HG03439 (cell line): Measurements from ENCODE around the gene PTPRM.

Experiments used
- ATAC-seq: cut with Tn5 transposase; IDR thresholded peaks from one replicate; pipeline ENCODE4 v1.9.1; 2021; ENCODE audit warnings: mild to moderate bottlenecking, moderate library complexity; ENCODE audit not compliant: unreplicated experiment

The PTPRM gene

DNA sequence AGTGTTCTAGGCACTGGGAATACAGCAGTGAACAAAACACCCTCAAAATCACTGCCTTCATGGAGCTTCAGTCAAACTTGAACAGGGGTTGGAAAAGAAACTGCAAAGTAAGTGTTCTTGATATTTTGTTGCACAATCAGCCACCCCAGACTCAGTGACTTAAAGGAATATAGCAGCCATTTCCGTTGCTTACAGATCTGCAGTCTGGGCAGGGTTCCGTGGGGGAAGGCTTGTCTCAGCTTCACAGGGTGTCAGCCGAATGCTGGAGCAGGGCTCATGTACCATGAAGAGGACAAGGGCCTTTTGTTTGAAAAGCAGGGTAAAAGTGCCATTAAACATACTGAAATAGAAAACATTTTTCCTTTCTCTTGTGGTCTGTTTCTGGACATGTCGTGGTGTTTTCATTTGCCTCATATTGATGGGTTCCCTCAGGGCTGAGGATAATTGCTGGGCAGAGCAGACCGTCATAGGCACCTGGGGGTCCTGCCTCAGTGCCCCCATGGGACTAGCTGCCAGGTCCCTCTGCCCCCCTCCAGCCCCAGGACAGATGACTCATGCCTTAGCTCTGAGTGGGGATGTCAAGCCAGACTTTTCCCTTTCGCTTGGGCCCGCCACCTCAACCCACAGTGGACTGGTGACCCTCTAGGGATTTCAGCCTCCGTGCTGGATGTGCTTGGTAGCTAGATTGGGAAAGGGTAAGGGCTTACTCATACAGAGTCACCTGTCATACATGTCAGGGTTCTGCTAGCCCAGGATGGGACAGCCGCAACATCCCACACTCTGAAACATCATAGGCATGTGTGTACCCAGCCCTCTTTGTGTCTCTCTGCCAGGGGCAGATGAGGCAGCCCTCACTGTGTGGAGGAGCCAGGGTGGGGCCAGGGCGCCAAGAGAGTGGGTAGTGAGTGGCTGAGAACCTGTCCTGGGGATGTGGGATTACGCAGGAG is 96.5 kb downstream of the PTPRM start:
- no peak for ATAC-seq

- no peak for ATAC-seq
Observed at GRCh38 chr18:7666195-7666776, 99.2 kb downstream of the PTPRM start.

DNA sequence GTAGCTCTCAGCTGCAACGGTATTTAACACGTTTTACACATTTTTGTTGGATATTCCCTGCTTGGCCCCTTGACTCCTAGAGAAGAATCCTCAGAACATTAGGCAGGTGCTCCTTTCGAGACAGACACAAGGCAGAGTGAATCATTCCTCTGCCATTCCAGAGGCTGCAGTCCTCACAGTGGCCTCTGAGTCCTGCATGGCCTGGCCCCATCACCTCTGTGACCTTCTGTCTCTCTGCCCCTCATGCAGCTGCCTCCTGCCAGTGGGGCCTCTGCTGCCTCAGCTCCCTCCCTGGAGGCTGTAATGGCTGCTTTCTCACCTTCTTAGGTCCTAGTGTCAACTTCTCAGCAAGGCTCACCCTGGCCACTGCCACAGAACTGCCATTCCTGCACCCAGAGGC is 101.3 kb downstream of the PTPRM start:
- ATAC-seq, result no peak

GRCh38 chr18:7669361-7669760 is 102.2 kb downstream of the PTPRM start:
- ATAC-seq, result no peak

DNA sequence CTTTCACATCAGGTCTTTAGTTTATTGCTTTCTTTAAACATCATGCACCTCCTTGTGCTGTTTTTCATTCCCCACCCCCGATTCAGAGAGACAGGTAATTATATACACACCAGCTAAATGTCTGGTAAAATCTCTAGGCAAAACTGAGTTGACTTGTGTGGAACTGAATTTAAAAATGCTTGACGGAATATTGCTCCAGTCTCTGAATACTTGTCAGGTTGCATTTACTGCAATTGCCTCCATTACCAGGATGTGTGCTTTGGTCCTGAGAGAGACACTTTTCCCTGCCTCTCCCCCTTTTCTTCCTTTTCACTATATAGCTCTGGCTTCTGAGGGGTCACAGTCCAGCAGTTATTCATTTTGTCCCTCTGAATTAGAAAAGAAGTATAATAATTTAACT is 104.0 kb downstream of the PTPRM start:
- ATAC-seq, result no peak

DNA sequence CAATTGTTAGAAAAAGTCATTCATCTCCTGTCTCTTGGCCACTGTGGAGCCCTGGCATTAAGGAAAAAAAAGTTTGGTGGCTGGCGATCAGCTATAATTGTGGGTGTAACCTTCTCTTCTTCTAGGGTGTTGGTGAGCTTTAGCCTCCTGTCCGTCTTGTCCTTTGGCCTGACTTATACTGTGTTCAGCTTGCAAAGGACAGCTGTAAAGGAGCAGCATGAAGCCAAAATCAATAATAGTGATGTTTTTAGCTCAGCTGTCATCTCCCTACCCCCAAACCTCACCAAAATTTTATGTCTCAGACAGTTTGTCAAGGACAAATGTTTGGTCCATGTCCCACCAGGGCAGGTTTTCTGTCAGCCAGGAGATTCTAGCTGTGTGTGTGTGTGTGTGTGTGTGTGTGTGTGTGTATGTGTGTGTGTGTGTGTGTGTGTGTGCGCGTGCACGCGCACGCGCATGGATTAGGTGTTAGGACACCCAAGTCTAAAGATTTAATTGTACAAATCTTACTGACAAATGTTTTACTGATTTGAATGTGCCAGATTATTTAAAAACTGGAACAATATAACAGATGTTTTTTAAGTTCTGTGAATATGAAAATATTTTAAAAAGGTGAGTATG is 109.2 kb downstream of the PTPRM start:
- no peak for ATAC-seq

- ATAC-seq, result no peak
Observed at GRCh38 chr18:7677001-7677400, 109.9 kb downstream of the PTPRM start.

DNA sequence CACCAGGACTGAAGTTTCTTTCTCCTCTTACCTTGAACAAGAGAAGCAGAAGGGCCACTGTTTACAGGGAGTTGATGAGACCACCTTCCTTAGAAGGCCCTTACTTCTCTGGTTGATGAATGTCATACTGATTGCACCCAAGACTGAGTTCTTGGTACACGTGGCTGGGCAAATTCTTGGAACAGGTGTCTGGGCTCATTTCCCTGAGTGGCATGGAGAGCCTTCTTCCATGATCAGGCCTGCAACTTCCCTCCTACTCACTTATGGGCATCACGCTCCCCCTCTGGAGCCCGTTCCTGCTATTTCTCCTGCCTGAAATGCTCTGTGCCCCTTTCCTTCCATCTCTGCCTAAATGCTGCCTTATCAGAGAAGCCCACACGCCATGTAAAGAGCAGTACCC is 110.3 kb downstream of the PTPRM start:
- ATAC-seq, result no peak

DNA sequence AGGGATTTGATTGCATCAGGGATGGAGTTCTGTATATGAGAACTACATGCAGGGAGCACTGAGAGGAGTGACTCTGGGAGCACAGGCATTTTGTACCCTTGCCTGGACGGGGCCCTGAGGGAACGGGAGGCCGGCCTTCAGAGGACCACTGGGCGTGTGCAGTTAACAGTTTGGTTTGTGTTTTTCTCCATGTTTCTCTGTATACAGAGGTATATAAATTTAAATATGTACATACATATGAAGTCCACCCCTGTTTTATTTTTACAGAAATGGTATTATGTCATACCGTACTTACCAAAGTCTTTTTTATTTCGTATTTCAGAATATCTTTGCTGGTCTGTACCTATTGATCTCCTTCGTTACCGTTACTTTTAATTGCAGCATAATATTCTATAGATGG is 111.3 kb downstream of the PTPRM start:
- ATAC-seq, result no peak

DNA sequence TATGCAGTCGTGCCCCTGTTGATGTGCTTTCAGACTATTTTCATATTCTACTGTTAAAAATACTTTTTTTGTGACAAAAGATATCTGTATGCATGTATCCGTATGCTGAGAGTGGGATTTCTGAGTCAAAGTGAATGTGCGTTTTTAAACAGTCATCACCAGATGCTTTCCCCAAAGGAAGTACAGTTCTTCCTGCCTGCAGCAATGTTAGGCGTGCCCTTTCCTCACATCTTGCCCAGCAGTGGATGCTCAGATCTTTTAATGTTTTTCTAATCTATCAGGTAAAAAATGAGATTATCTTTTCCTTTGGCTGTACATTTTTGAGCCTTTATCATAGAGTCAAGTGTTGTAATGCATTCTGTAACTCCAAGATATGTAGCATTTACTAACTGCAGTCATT is 111.7 kb downstream of the PTPRM start:
- ATAC-seq, result no peak

GRCh38 chr18:7681298-7681697 is 114.2 kb downstream of the PTPRM start:
- no peak for ATAC-seq

GRCh38 chr18:7682321-7682720 is 115.2 kb downstream of the PTPRM start:
- ATAC-seq, result no peak

DNA sequence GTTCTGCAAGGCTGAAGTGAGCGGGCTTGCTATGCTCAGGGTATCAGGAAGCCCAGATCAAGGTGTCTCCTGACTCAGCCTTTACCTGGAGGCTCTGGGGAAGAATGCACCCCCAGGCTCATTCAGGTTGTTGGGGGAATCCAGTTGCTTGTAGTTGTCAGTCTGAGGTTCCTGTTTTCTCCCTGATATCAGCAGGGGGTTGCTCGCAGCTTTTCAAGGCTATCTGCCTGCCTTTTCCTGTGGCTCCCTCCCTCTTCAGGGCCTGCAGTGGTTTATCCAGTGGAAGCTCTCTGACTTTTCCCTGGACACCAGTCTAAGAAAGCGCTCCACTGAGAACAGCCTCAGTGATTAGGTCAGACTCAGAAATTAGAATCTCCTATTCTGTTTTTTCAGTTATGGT is 116.6 kb downstream of the PTPRM start:
- no peak for ATAC-seq

- ATAC-seq, result no peak
Observed at GRCh38 chr18:7684357-7684756, 117.2 kb downstream of the PTPRM start.

DNA sequence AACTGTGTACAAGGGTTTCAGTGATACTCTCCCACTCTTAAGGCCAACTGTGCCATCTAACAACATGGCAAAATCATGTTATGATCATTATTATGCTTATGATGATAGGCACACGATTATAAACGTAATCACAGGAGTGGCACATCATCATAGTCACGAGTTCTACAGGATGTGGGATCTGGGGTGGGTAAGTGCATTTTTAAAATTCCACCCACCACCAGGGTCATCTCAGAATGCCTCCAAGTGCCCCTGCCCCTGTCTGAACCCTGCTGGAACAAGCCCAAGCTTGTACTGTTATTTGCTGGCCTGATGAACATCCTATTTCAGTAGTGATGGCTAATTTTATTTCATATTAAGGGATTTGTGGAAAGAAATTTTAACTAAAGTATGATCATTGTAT is 117.8 kb downstream of the PTPRM start:
- no peak for ATAC-seq

- no peak for ATAC-seq
Observed at GRCh38 chr18:7686278-7686677, 119.2 kb downstream of the PTPRM start.

GRCh38 chr18:7688580-7688979 is 121.5 kb downstream of the PTPRM start:
- ATAC-seq, result no peak

DNA sequence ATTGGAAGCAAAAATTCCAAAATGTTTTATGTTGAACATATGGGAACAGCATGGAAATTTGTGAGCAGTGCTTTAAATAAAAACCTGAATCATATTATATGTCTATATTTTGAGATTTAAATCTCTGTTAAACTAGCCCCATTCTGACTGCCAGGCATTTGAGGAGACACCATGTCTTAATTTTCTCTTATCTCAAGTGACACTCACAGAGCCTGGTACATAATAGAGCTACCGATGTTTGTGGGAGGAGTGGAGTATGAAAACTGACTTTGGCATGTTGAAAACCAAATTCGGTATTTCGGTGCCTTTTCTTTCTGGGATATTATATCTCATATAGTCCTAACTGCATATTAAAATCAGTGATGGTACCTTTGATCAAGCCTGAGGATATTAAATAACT is 124.1 kb downstream of the PTPRM start:
- ATAC-seq, result no peak

DNA sequence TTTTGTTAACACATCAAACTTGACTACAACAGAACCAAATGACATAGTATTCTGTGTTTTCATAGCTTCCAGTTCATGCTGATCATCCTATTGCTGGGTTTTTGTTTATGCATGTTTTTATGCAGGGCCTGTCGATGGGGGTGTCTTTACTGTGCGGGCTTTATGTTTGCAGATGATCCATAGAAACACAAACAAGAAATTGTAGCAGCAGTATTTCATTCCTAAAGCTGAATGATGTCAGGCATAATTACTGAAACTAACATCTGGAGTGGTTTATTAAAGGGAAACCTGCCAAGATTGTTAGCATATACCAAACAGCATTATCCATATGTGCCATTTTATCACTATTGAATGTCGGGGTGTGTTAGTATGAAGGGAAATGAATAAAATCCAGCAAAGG is 129.7 kb downstream of the PTPRM start:
- no peak for ATAC-seq

DNA sequence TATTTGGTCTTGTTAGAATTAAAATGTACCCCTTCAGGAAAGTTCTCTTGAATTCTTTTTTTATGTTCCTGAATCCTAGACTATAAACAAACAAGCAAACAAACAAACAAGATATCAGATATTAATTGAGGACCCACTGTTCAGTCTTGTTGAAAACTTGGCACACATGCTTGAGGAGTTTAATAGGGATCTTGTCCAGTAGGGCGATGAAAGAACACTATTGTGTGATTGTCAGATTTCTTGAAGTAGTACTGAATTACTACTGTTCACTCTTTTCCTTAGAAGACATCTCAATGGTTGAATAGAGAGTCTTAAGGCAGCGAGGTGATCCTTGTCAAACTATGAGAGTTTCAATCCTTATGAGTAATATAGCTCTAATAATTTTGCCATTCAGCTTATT is 130.2 kb downstream of the PTPRM start:
- ATAC-seq, result no peak

DNA sequence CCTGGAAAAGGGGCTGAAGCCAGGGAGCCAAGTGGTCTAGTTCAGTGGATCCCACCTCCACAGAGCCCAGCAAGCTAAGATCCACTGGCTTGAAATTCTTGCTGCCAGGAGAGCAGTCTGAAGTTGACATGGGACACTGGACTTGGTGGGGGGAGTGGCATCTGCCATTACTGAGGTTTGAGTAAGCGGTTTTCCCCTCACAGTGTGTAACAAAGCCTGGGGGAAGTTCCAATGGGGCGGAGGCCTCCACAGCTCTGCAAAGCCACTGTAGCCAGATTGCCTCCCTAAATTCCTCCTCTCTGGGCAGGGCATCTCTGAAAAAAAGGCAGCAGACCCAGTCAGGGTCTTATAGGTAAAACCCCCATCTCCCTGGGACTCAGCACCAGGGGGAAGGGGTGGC is 144.4 kb downstream of the PTPRM start:
- no peak for ATAC-seq

DNA sequence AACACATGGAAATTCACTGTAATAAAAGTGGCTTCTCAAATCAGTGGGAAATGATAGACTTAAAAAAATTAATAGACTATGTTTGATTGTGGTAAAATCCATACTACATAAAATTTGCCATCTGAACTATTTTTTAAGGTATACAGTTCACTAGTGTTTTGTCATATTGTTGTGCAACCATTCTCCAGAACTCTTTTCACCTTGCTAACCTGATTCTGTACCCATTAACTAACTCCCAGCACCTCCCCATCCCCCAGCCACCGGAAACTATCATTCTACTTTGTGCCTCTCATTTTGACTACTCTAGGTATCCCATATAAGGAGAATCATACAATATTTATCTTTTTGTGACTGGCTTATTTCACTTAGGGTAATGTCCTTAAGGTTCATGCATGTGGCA is 153.3 kb downstream of the PTPRM start:
- ATAC-seq, result no peak
